Smooth muscle cell (in vitro differentiated cells): ENCODE results near the gene MYO7A. TPM values are rescaled to one million over a fixed set of nuclear protein-coding genes. Genes with fewer than 3 reads are reported as not detected.

Source experiments
- DNase-seq: peaks from one replicate; lab custom pipeline; 2025; ENCODE audit not compliant: unreplicated experiment; lab: John Stamatoyannopoulos, UW
- H2AFZ ChIP-seq: fragments of 200-600 bp; sonication (generic); 2 replicates; pipeline ENCODE4 v1.6.0; 2016; ENCODE audit warnings: antibody characterized with exemption, low read depth, mild to moderate bottlenecking
- H3F3A ChIP-seq: fragments of 200-600 bp; sonication (generic); 2 replicates; pipeline ENCODE4 v1.6.0; 2017; ENCODE audit warnings: antibody characterized with exemption, low read depth
- H3K27ac ChIP-seq: fragments of 200-600 bp; sonication (generic); 2 replicates; pipeline ENCODE4 v1.5.1; 2016; ENCODE audit warnings: low read depth, mild to moderate bottlenecking
- H3K27me3 ChIP-seq: fragments of 200-600 bp; sonication (generic); 2 replicates; pipeline ENCODE4 v1.6.1; 2016; ENCODE audit warnings: low read depth, mild to moderate bottlenecking
- H3K36me3 ChIP-seq: fragments of 200-600 bp; sonication (generic); 2 replicates; pipeline ENCODE4 v1.5.1; 2016; ENCODE audit warnings: low read depth
- H3K4me1 ChIP-seq: fragments of 200-600 bp; sonication (generic); 2 replicates; pipeline ENCODE4 v1.5.1; 2016; ENCODE audit warnings: low read depth
- H3K4me2 ChIP-seq: fragments of 200-600 bp; sonication (generic); 2 replicates; pipeline ENCODE4 v1.6.0; 2016; ENCODE audit warnings: mild to moderate bottlenecking
- H3K4me3 ChIP-seq: fragments of 200-600 bp; sonication (generic); 2 replicates; pipeline ENCODE4 v1.5.1; 2016; ENCODE audit warnings: mild to moderate bottlenecking
- H3K79me2 ChIP-seq: fragments of 200-600 bp; sonication (generic); 2 replicates; pipeline ENCODE4 v1.6.0; 2016; ENCODE audit warnings: low read depth, mild to moderate bottlenecking
- H3K9ac ChIP-seq: fragments of 200-600 bp; sonication (generic); 2 replicates; pipeline ENCODE4 v1.6.0; 2016; ENCODE audit warnings: low read depth
- H3K9me3 ChIP-seq: fragments of 200-600 bp; sonication (generic); replicated peaks from 2 replicates; pipeline ENCODE4 v1.5.1; 2016; ENCODE audit warnings: low read depth
- H4K20me1 ChIP-seq: fragments of 200-600 bp; sonication (generic); 2 replicates; pipeline ENCODE4 v1.6.0; 2016; ENCODE audit warnings: low read depth
- WGBS: methylation state at CpG from one replicate; pipeline ENCODE4 v1.1.7; 2016; ENCODE audit warnings: low lambda C conversion rate; 5-methylcytosine and 5-hydroxymethylcytosine counted together
- polyA plus RNA-seq: library from polyadenylated mRNA; unstranded; fragments of >200 nt; fragmentation: Nextera tagmentation; extraction: Ambion mirVana; gene quantifications from 2 replicates; pipeline ENCODE4 v1.2.1, GENCODE V29; 2016
- total RNA-seq: library from RNA; depleted of rRNA; stranded (reverse); fragments of >200 nt; gene quantifications from 2 replicates; pipeline ENCODE4 v1.2.3, GENCODE V29; 2014
- TF ChIP-seq, protein P1 (sequence below): fragments of 200-600 bp; sonication (generic); IDR thresholded peaks from 2 replicates; pipeline ENCODE4 v1.5.1; 2017; ENCODE audit warnings: borderline replicate concordance, mild to moderate bottlenecking, antibody characterized with exemption; ENCODE audit not compliant: insufficient read depth, poor library complexity, severe bottlenecking

Gene MYO7A
- total and polyA plus RNA-seq, 2 experiments from 2014 or later = 0.08 to 0.18 TPM

DNA sequence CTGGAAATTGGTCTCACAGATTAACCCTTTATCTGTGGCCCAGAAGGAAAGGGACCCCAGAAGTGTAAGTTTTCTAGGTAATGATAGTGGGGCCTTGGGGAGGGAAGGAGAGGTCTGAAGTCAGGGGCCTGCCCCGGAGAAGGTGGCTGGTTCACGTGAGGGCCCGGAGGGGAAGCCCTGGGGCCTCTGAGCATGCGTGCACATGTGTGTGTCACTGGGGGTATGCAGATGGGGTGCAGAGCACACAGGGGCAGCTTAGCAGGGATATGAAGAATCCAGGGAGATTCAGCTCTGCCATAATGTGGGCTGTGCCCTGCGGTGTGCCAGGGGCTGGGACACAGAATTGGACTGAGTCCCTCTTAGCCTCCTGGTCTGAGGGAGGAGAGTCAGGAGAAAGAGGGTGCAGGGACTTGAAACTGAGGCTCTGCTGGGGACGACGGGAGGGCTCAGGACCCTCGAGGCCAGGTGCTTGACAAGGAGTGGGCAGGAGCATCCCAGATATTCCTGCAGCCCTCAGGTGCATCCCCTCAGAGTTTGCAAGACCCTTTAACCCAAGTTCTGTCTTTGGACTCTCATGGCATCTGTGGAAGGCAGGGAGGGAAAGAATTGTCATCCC lies 15.5 kb downstream of the MYO7A start:
- WGBS = 94% methylated on average over 8 of the region's 8 CpGs
- no peaks in the 10 kb centered on the region for H3F3A ChIP-seq
- TF ChIP-seq, protein P1, sequence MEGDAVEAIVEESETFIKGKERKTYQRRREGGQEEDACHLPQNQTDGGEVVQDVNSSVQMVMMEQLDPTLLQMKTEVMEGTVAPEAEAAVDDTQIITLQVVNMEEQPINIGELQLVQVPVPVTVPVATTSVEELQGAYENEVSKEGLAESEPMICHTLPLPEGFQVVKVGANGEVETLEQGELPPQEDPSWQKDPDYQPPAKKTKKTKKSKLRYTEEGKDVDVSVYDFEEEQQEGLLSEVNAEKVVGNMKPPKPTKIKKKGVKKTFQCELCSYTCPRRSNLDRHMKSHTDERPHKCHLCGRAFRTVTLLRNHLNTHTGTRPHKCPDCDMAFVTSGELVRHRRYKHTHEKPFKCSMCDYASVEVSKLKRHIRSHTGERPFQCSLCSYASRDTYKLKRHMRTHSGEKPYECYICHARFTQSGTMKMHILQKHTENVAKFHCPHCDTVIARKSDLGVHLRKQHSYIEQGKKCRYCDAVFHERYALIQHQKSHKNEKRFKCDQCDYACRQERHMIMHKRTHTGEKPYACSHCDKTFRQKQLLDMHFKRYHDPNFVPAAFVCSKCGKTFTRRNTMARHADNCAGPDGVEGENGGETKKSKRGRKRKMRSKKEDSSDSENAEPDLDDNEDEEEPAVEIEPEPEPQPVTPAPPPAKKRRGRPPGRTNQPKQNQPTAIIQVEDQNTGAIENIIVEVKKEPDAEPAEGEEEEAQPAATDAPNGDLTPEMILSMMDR = no peak
- no peak overlapping the region for H3K4me3 ChIP-seq
- H4K20me1 ChIP-seq = no peaks in the 10 kb centered on the region
- no peaks in the 10 kb centered on the region for H3K9me3 ChIP-seq
- H3K9ac ChIP-seq = no peak overlapping the region
- H3K79me2 ChIP-seq = no peaks in the 10 kb centered on the region
- H2AFZ ChIP-seq = no peak overlapping the region
- H3K4me2 ChIP-seq = no peak overlapping the region
- H3K27me3 ChIP-seq = no peaks in the 10 kb centered on the region
- H3K27ac ChIP-seq = no peak overlapping the region
- DNase-seq = no peak
- H3K4me1 ChIP-seq = peaks cover 19% of the 10 kb centered on the region
- no peaks in the 10 kb centered on the region for H3K36me3 ChIP-seq

DNA sequence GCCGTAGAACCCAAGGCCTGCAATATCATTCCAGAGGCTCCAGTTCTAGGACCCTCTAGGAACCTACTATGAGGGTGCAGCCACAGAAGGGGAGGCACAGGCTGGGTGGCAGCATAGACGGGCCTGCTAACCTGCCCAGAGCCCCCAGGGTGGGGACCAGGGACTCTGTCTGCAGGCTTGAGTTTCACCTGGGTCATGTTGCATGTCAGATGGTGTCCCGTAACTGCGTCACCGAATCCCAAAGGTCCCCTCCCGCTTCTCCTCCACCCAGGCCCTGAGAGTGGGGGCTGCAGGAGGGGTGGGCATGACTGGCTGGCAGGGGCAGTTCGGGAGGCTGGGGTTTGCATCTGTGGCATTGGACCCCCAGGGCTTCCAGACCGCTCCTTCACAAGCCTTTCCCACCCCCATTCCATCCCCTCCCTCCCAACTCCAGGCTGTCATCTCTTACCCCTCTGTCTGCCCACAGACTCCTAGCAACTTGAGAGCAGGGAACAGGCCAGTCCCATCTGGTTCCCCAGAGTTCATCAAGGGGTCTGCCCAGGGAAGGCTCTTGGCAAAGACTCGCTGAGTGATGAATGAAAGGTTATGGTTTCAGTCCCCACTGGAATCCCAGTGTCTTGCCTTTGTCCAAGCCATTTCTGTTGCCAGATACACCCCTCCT lies 16.3 kb downstream of the MYO7A start:
- Histone ChIP-seq H4K20me1 (no peaks in the 10 kb centered on the region), H3K36me3 (no peaks in the 10 kb centered on the region), H3K27me3 (no peaks in the 10 kb centered on the region), H3K4me2 (no peak overlapping the region), H3K27ac (no peak overlapping the region), H3F3A (no peaks in the 10 kb centered on the region), H2AFZ (no peak overlapping the region), H3K79me2 (no peaks in the 10 kb centered on the region), H3K4me3 (no peak overlapping the region), H3K9me3 (no peaks in the 10 kb centered on the region), H3K9ac (no peak overlapping the region), H3K4me1 (peaks cover 25% of the 10 kb centered on the region)
- WGBS = 93% methylated on average over 9 of the region's 9 CpGs
- TF ChIP-seq, protein P1 = no peak
- no peak for DNase-seq

DNA sequence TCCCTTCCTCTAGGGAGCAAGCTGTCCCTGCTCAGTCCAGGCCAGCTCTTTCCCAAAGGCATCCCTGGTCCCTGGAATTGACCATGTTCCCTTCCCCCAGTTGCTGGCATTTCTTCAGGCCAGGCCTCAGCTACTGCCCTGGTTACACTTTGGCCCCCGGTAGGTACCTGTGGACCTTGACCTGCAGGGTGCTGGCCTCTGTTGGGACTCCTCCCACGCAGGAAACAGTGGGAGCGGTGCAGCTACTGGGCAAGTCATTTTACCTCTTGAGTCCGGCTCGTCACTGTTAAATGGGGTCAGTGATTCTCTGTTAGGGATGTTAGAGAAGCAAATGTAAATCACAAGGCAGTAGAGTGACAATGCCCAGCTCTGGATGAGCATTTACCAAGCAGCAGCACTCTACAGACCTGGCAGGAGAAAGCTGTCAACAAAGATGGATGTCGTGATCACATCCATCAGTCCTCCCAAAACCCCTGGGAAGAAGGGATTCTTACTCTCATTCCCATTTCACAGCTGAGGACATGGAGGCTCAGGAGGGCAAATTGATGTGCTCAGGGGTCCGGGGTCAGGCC lies 16.9 kb downstream of the MYO7A start:
- H3K9me3 ChIP-seq = no peaks in the 10 kb centered on the region
- no peaks in the 10 kb centered on the region for H3F3A ChIP-seq
- H3K36me3 ChIP-seq = no peaks in the 10 kb centered on the region
- peaks cover 23% of the 10 kb centered on the region for H3K4me1 ChIP-seq
- no peak overlapping the region for H3K4me2 ChIP-seq
- WGBS = 91% methylated on average over 7 of the region's 7 CpGs
- H2AFZ ChIP-seq = no peak overlapping the region
- no peaks in the 10 kb centered on the region for H3K27me3 ChIP-seq
- no peak overlapping the region for H3K9ac ChIP-seq
- no peak overlapping the region for H3K27ac ChIP-seq
- no peaks in the 10 kb centered on the region for H3K79me2 ChIP-seq
- H4K20me1 ChIP-seq = no peaks in the 10 kb centered on the region
- no peak overlapping the region for H3K4me3 ChIP-seq
- TF ChIP-seq, protein P1 = no peak
- no peak for DNase-seq
